Thoracic aorta (tissue), 2 donors: ENCODE data around the gene DUSP1. TPM values are rescaled to one million over a fixed set of nuclear protein-coding genes. Genes with fewer than 3 reads are reported as not detected.

Source experiments
- ATAC-seq: fragments of 150-250 bp; one replicate; pipeline ENCODE4 v1.8.0; 2017; ENCODE audit warnings: low read depth; ENCODE audit not compliant: insufficient number of reproducible peaks, low FRiP score
- DNase-seq: peaks from one replicate; pipeline ENCODE4 v3.0.0-alpha.2; 2020; ENCODE audit warnings: low spot score
- H3K27ac ChIP-seq, 2 donors: fragments of 200-600 bp; sonication (generic); 1 replicate in 1 of 2; 2 replicates in 1 of 2; pipeline ENCODE4 v1.5.1; 2016; ENCODE audit warnings: mild to moderate bottlenecking in 2 of 2, moderate library complexity in 2 of 2
- H3K27me3 ChIP-seq: fragments of 200-600 bp; sonication (generic); replicated peaks from 2 replicates; pipeline ENCODE4 v1.6.0; 2016; ENCODE audit warnings: mild to moderate bottlenecking; ENCODE audit not compliant: insufficient read depth
- H3K36me3 ChIP-seq: fragments of 200-600 bp; sonication (generic); one replicate; pipeline ENCODE4 v1.5.1; 2016
- H3K4me1 ChIP-seq, 2 donors: fragments of 200-600 bp; sonication (generic); 1 replicate in 1 of 2; 2 replicates in 1 of 2; pipeline versions ENCODE4 v1.5.1 to v1.6.0; 2016; ENCODE audit warnings: low read depth in 2 of 2, mild to moderate bottlenecking in 1 of 2; ENCODE audit not compliant: control insufficient read depth in 1 of 2
- H3K4me3 ChIP-seq: fragments of 200-600 bp; sonication (generic); 2 replicates; pipeline ENCODE4 v1.5.1; 2016; ENCODE audit warnings: mild to moderate bottlenecking
- H3K9me3 ChIP-seq: fragments of 200-600 bp; sonication (generic); 2 replicates; pipeline ENCODE4 v1.5.1; 2016
- CTCF ChIP-seq: fragments of 200-600 bp; sonication (generic); IDR thresholded peaks from one replicate; pipeline ENCODE4 v1.5.1; 2019; ENCODE audit warnings: antibody characterized with exemption
- total RNA-seq, 2 donors: library from RNA; depleted of rRNA; stranded (reverse); fragments of >200 nt; gene quantifications; one replicate each; pipeline versions ENCODE4 v1.1.0 to v1.2.3, GENCODE V29; 2016

Gene DUSP1
- total RNA-seq, 2 donors from 2014 or later, result 813 to 3,699 TPM

GRCh38 chr5:172796306-172796705, 25.3 kb upstream of the DUSP1 start:
- no peak for DNase-seq

GRCh38 chr5:172795318-172795977, 24.5 kb upstream of the DUSP1 start:
- H3K4me1 ChIP-seq, result peaks cover 40 to 92% of the 10 kb centered on the region in 2 donors
- DNase-seq (peak; percentile 92), ATAC-seq (peak; percentile 80)
- no peaks in the 10 kb centered on the region for H3K36me3 ChIP-seq
- TF ChIP-seq CTCF, result no peak
- H3K27me3 ChIP-seq, result no peaks in the 10 kb centered on the region
- H3K9me3 ChIP-seq, result no peaks in the 10 kb centered on the region
- H3K4me3 ChIP-seq, result peak overlapping the region; percentile 29
- H3K27ac ChIP-seq, result peak overlapping the region; percentile 95 to 96

More at GRCh38 chr5:172796306-172796705, 25.3 kb upstream of the DUSP1 start:
- no peaks in the 10 kb centered on the region for H3K27me3 ChIP-seq
- H3K4me3 ChIP-seq, result no peak overlapping the region
- no peak for ATAC-seq
- H3K36me3 ChIP-seq, result no peaks in the 10 kb centered on the region
- no peaks in the 10 kb centered on the region for H3K9me3 ChIP-seq
- peak overlapping the region; percentile 92 to 96 for H3K27ac ChIP-seq
- H3K4me1 ChIP-seq, result peaks cover 40 to 92% of the 10 kb centered on the region in 2 donors
- no peak for TF ChIP-seq CTCF

GRCh38 chr5:172793577-172794488, 22.8 kb upstream of the DUSP1 start:
- TF ChIP-seq CTCF, result no peak
- Histone ChIP-seq H3K4me1 (peaks cover 43 to 93% of the 10 kb centered on the region in 2 donors), H3K27ac (peak overlapping the region; percentile 95 to 96), H3K9me3 (no peaks in the 10 kb centered on the region), H3K4me3 (no peak overlapping the region), H3K27me3 (no peaks in the 10 kb centered on the region), H3K36me3 (no peaks in the 10 kb centered on the region)
- DNase-seq, result no peak
- ATAC-seq, result no peak

- ATAC-seq (no peak), DNase-seq (no peak)
- H3K4me1 ChIP-seq, result peaks cover 45 to 96% of the 10 kb centered on the region in 2 donors
- peak overlapping the region; percentile 95 to 96 for H3K27ac ChIP-seq
- H3K9me3 ChIP-seq, result no peaks in the 10 kb centered on the region
- no peak for TF ChIP-seq CTCF
- no peak overlapping the region for H3K4me3 ChIP-seq
- H3K36me3 ChIP-seq, result no peaks in the 10 kb centered on the region
- H3K27me3 ChIP-seq, result no peaks in the 10 kb centered on the region
Measured at GRCh38 chr5:172792701-172793570, 21.9 kb upstream of the DUSP1 start.
